GM12892 (cell line): ENCODE measurements around the gene ZMYND10.

Experiments used
- DNase-seq: peaks from one replicate; pipeline ENCODE4 v3.0.0; 2011; ENCODE audit not compliant: insufficient read length
- FAIRE-seq: peaks from 2 replicates; lab custom pipeline; 2011; peaks lifted over from hg19 to GRCh38; lab: Jason Lieb, UNC
- POLR2A ChIP-seq: IDR thresholded peaks from 2 replicates; pipeline ENCODE4 v1.6.1; 2011; ENCODE audit warnings: low read depth, low read length, control low read depth
- POLR2AphosphoS5 ChIP-seq: IDR thresholded peaks from 2 replicates; pipeline ENCODE4 v1.6.1; 2011; ENCODE audit warnings: low read depth, low read length, control low read depth
- TAF1 ChIP-seq: IDR thresholded peaks from 2 replicates; pipeline ENCODE4 v1.6.1; 2011; ENCODE audit warnings: low read depth, mild to moderate bottlenecking, control low read depth, low read length, borderline replicate concordance

Gene ZMYND10

DNA sequence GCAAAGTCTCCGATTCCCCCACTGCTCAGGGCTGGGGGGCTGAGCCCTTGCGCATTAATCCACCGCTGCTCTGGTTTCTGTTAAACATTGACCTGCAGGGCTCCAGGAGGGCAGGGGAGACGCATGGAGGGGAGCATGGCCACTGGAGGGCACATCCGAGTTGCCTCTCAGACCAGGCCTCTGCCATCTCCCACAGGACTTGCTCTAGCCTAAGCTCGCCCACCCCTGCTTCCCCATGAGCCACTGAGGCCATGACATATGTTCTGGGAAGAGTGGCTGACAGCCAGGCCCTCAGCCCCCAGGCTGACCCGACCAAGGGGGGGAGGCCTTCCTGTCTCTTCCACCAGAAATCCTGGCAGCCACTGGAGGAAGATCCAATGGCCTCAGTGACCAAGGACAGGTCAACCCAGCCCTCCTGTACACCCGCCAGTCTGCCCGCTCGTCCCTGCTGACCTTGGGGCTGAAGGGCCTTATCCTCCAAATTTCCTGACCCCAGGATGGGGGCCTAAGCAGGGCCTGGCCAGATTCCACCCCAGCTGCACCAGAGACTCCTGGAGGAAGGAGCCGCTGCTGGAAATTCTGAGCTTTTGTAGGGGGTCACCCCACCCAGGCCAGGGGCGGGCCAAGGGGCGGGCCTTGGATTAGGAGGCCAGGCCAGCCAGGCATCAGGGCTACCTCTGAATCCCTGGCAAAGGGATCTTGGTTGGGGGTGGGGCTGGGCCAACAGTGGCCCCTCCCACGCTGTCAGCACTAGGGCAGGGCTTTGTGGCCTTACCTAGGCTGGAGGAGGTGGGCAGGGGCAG is 42.3 kb downstream of the ZMYND10 start, which contains the start of gene HYAL1:
TSS of gene HYAL1 (minus strand) at position 562 of the 803 bp plus-strand sequence. CDS start 618 bp downstream, outside the sequence.
- TF ChIP-seq POLR2AphosphoS5 (no peak), TAF1 (no peak), POLR2A (no peak)
- DNase-seq (no peak), FAIRE-seq (no peak)

DNA sequence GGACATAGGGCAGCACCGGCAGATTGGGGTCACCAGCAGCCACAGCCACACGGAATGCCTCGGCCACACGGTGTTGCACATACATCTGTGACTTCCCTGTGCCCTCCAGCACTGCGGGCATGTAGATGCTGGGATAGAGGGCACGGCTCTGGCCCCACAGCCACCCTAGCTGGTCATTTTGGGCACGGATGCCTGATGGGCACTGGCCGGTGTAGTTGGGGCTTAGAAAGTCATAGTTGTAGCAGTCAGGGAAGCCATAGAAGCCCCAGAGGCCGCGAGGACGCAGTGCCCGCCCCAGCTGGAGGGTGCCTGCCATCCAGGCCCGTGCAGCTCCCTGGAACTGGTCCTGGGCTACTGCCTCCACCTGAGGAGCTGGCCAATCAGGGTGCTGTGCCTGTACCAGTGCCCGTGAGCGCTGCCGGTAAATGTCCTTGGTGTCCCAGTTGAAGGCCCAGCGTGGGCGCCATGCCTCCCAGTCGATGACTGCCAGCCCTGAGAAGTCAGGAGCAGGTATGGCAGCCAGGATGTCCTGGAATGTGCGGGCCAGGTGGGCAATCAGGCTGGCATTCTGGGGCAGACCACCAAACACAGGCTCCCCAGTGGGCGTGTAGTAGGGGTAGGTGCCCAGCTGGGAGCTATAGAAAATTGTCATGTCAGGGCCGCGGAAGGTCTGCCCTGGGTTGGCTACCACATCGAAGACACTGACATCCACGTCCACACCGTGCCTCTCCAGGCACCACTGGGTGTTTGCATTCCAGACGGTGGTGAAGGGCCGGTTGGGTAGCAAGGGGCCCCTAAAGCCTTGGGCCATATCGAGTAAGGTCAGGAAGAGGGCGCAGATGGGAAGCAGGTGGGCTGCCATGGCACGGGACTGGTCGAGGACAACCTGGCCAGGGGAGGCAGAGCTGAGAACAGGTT is 43.2 kb downstream of the ZMYND10 start:
- FAIRE-seq (no peak), DNase-seq (no peak)
- TF ChIP-seq TAF1 (no peak), POLR2AphosphoS5 (no peak), POLR2A (no peak)

DNA sequence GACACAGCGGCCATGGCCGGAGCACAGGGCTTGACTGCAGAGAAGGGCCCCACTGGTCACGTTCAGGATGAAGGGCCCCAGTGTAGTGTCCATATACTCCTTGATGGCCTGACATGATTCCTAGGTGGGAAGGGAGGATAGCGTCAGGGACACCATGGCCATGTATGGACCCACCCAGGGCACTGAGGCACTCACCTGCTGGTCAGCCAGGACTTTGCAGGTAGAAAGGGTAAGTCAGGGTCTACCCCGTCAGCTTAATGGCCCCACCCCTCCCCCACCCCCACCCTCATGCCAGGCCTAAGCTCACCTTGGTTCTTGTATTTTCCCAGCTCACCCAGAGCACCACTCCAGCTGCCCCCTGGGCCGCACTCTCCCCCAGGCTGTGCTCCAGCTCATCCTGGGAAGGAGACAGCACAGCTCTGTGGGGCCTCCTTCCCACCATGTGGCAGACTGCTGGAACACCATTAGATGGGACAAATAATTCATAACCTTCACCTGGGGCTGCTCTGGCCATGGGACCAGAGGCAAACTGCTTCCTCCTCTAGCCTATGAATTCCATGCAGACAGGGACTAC is 44.8 kb downstream of the ZMYND10 start:
- FAIRE-seq (no peak), DNase-seq (no peak)
- TF ChIP-seq POLR2A (no peak), TAF1 (no peak), POLR2AphosphoS5 (no peak)

DNA sequence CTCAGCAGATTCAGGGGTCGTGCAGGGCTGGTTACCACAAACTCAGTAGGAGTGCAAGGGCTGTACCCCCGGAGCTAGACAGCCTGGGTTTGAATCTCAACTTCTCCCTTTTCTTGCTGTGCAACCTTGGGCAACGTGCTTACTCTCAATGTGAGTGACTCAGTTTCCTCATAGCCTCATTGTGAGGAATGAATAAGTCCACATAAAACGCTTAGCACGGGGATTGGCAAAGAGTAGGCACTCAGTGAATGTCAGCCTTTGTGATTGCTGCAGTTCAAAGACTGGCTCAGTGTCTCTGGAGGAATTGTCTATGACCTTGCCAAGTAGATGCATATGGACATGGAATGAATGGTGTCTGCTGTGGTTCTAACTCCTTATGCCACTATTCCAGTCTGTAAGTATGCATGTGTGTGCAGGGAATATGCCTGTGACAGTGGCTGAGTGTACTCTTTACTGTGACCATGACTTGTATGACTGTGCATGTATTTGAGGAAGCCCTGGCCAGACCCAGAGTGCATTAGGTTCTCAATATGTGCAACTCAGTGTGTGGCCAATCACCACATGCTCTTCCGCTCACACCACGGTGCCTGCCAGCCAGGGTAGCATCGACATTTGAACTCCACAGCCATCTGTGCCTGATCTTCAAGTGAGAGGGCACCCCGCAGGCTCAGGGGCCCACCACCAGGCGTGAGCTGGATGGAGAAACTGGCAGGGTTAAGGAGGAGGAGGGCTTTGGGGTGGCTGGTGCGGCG is 45.4 kb downstream of the ZMYND10 start:
- DNase-seq (no peak), FAIRE-seq (peak; percentile 33)
- TF ChIP-seq POLR2AphosphoS5, result no peak
- TF ChIP-seq POLR2A, result peak; percentile 37

DNA sequence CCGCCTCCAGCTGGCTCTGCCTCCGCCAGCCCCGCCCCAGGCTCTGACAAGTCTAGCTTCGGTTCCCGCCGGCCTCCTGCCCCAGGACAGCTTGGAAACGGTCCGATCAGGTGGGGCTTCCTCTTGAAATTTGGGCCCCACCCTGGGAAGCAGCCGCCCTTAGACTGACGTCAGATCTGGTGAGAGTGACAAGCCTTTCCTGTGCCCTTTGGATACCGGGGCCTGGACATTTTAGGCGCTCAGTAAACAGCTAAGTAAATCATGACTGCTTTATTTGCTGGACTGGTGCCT is 45.9 kb downstream of the ZMYND10 start:
- DNase-seq (no peak), FAIRE-seq (no peak)
- TF ChIP-seq POLR2AphosphoS5 (no peak), TAF1 (no peak), POLR2A (no peak)

DNA sequence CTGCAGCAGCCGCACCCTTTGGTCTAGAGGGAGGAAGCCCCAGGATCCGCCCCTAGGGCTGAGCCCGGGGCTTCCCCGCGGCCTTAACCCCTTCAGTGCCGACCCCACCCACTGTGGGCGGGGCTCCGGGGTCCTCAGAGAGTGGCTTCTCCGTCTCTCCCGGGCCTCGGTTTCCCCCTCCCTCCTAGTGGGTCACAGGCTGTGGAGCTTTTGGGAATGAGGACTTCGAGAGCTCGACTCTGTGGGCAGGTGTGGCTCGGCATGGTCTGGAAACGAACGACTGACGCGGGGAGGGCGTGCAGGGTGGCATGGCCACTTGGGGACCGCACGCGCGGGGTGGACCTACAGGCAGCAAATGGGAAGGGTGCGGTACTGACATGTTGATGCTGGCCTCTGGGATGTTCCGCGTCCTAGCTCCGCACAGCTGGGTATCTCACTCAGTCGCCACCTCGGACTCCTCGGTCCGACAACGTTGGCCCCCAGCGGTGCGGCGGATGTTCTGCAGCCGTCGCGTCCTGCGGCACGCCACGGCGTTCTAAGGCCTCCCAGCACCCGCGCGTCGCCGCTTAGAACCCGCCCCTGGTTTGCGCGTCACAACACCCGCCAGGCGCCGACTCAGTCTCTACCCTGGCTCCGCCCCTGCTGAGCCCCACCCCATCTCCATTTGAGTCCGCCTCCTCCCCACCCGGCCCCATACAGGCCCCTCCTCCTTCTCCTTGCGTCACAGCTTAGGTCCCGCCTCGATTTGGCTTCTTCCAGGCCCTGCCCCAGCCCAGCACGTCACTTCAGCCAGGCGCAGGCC is 46.5 kb downstream of the ZMYND10 start, which contains the start of the genes HYAL3 and NAA80:
TSS of gene HYAL3 (minus strand) at position 570 of the 802 bp plus-strand sequence. CDS start 3,803 bp downstream, outside the sequence.
TSS of gene NAA80 (minus strand) at position 570 of the 802 bp plus-strand sequence. CDS start 1,942 bp downstream, outside the sequence.
- TF ChIP-seq POLR2AphosphoS5 (peak; percentile 91), POLR2A (peak; percentile 94), TAF1 (peak; percentile 50; the same call in 1 of the 2 replicates)
- DNase-seq, result peak; percentile 95
- FAIRE-seq, result peak; percentile 99

DNA sequence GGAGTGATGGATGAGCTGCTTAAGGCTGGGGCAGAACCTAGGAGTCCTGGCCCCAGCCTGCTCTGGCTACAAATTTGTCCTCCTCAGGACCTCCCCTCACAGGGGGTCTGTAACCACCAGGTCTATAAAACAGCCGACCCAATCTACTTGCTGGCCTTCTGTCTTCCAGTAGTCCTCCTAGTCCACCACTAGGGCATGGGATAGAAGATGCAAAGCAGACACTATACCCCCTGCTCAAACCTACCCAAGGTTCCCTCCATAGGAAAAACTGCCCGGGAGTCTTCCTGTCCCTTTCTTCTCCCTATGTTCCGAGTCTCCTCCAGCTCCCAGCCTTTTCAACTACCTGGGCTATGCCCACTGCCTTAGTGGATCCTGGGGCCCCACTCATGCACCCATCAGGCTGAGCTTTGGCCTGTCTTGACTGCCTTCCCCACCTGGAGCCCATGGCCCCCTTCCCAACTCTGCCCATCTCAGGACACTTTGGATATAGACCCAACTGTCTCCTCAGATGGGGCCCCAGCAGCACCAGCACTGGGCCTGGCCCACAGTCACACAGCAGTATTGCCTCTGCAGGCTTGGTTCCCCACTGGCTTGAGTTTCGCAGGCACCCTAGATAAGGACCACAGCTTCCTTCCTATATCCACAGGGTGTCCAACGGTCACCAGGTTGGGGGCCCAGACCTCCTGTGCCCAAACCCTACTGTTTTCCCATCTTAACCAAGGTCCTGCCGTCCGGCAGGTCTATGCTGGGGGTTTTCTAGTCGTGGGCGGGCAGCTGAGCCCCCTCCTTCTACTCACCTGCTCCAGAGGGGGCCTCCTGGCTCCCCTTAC is 47.4 kb downstream of the ZMYND10 start:
- TF ChIP-seq POLR2A (no peak), TAF1 (no peak), POLR2AphosphoS5 (no peak)
- FAIRE-seq (peak; percentile 57), DNase-seq (no peak)

DNA sequence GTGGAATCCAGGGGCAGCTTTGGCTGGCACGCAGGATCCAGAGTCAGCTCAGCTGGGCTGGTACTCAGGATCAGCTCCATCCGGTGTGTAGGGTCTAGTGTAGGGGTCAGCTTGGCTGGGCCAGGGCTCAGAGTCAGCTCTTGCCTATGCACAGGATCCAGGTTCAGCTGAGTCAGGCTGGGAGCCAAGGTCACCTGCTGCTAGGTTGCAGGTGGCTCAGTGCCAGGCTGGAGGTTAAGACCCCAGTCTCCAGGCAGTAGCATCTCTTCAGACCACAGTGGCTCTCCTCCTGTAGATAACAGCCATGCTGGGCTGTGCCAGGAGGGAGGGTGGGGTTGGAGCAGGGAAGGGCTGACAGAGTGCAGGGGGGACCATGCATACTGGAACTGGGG is 48.2 kb downstream of the ZMYND10 start:
- DNase-seq, result no peak

DNA sequence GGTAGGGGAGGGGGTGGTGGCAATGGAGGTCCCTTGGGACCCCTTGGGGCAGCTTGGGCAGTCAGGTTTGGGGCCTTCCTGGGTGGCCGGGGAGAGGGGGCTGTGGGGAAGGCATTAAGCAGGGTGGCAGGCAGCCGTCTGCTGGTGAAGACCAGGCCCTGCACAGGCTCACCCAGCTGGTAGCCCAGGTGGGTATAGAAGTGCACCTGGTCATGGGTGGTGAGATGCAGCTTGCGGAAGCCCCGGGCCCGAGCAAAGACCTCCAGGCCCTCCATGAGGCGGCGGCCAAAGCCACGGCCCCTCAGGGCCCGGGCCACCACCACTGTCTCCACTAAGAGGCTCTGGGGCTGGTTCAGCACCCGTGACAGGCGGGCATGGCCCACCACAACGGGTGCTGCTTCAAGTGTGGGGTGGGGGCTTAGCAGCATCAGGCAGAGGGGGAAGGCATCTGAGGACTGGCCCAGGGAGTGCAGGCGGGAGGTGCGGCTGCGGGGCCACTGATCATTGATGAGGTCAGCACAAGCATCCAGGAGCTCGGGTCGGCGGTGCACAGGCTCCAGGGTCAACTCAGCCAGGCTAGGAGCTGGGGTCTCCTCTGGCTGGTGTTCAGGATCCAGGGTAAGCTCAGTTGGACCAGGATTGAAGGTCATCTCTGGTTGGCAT is 48.7 kb downstream of the ZMYND10 start:
- no peak for FAIRE-seq
- no peak for DNase-seq
- TF ChIP-seq POLR2AphosphoS5 (no peak), POLR2A (no peak), TAF1 (no peak)

More for the DNA sequence above, 48.2 kb downstream of the ZMYND10 start:
- TF ChIP-seq POLR2AphosphoS5 (no peak), POLR2A (no peak), TAF1 (no peak)
- no peak for FAIRE-seq
